Nephron (organoid): ENCODE data around the gene OBP2A.

Source experiments
- H3K27ac Mint-ChIP-seq, 3 experiments: 2 replicates each; pipeline ENCODE4 v1.8.0; 2020; ENCODE audit warnings: mixed read lengths in 3 of 3, mild to moderate bottlenecking in 2 of 3, moderate library complexity in 1 of 3
- H3K27me3 Mint-ChIP-seq: 2 replicates; pipeline ENCODE4 v1.8.0; 2021; ENCODE audit warnings: low read depth, mild to moderate bottlenecking, moderate library complexity, mixed read lengths
- H3K36me3 Mint-ChIP-seq: 2 replicates; pipeline ENCODE4 v1.8.0; 2020; ENCODE audit warnings: low read depth, mixed read lengths
- H3K4me1 Mint-ChIP-seq: 2 replicates; pipeline ENCODE4 v1.8.0; 2020; ENCODE audit warnings: mixed read lengths
- H3K4me3 Mint-ChIP-seq, 3 experiments: 2 replicates each; pipeline ENCODE4 v1.8.0; 2020; ENCODE audit warnings: mild to moderate bottlenecking in 3 of 3, mixed read lengths in 3 of 3, moderate library complexity in 2 of 3
- H3K9me3 Mint-ChIP-seq: 2 replicates; pipeline ENCODE4 v1.8.0; 2020; ENCODE audit warnings: mixed read lengths
- TF ChIP-seq, protein P1 (sequence below), 3 experiments: fragments of 200-600 bp; sonication (generic); IDR thresholded peaks; one replicate each; pipeline ENCODE4 v1.5.0; 2021; ENCODE audit warnings: antibody characterized with exemption in 3 of 3; ENCODE audit not compliant: unreplicated experiment in 3 of 3

Gene OBP2A

DNA sequence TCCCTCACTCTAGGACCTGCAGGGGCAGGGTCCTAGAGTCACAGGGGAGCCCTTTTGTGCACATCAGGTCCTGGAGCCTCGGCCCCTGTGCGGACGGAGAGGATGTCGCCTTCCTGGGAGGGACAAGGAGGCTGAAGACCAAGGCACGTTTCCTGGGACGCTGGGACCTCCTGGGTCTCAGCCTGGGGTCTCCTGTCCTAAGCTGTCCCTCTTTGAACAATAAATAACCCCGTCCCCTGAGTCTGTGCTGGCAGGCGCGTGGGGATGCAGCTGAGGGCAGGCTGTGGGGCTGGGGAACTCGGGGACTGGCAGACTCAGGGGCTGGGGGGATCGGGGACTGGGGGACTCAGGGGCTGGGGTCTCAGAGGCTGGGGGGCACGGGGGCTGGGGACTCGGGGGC is 46.7 kb downstream of the OBP2A start:
- Mint-ChIP-seq H3K27ac (no peak overlapping the region), H3K4me1 (no peaks in the 10 kb centered on the region), H3K9me3 (peaks cover 18% of the 10 kb centered on the region), H3K4me3 (no peak overlapping the region), H3K36me3 (no peaks in the 10 kb centered on the region), H3K27me3 (peaks cover 15% of the 10 kb centered on the region)
- TF ChIP-seq, protein P1, sequence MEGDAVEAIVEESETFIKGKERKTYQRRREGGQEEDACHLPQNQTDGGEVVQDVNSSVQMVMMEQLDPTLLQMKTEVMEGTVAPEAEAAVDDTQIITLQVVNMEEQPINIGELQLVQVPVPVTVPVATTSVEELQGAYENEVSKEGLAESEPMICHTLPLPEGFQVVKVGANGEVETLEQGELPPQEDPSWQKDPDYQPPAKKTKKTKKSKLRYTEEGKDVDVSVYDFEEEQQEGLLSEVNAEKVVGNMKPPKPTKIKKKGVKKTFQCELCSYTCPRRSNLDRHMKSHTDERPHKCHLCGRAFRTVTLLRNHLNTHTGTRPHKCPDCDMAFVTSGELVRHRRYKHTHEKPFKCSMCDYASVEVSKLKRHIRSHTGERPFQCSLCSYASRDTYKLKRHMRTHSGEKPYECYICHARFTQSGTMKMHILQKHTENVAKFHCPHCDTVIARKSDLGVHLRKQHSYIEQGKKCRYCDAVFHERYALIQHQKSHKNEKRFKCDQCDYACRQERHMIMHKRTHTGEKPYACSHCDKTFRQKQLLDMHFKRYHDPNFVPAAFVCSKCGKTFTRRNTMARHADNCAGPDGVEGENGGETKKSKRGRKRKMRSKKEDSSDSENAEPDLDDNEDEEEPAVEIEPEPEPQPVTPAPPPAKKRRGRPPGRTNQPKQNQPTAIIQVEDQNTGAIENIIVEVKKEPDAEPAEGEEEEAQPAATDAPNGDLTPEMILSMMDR (IDR thresholded peaks at IDR 0.05; ENCODE audit: unreplicated experiment in 3 of 3): no peak

DNA sequence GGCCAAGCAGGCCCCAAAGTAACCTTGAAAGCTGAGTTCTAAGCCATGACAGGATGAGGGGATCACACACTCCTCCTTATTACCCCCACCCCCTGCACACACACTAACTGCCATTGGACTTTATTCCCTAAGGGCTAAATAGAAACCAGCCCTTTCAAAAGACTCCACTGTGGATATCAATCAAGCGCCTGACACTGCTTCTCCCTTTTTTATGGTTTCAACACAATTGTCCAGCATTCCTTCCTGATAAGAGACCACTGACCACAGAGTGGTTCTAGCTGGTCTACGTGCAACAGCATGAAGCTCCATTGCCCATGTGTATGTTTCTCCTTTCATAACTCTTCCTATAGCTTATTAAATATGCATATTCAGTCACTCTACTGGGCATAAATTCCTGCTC is 50.3 kb downstream of the OBP2A start:
- H3K27ac Mint-ChIP-seq: no peak overlapping the region
- no peak overlapping the region for H3K4me3 Mint-ChIP-seq
- TF ChIP-seq, protein P1 (IDR thresholded peaks at IDR 0.05; ENCODE audit: unreplicated experiment in 3 of 3): no peak
- H3K4me1 Mint-ChIP-seq: no peaks in the 10 kb centered on the region
- peaks cover 26% of the 10 kb centered on the region for H3K27me3 Mint-ChIP-seq
- no peaks in the 10 kb centered on the region for H3K36me3 Mint-ChIP-seq
- peaks cover 18% of the 10 kb centered on the region for H3K9me3 Mint-ChIP-seq
